Body of pancreas (tissue), 4 donors: ENCODE measurements around the gene REV3L.

Experiments used
- CTCF ChIP-seq, 7 experiments: fragments of 450-650 bp in 4 of 7; fragments of 200-600 bp in 3 of 7; sonication (generic) in 3 of 7; IDR thresholded peaks; one replicate each; pipeline ENCODE4 v1.5.1; 2016 to 2019; ENCODE audit warnings: antibody characterized with exemption in 7 of 7
- POLR2A ChIP-seq, 3 donors: fragments of 450-650 bp; IDR thresholded peaks; one replicate each; pipeline ENCODE4 v1.6.1; 2016; ENCODE audit warnings: antibody characterized with exemption in 3 of 3, mild to moderate bottlenecking in 2 of 3

GRCh38 chr6:111418971-111419693 lies 63.9 kb downstream of the REV3L start:
- TF ChIP-seq CTCF (IDR thresholded peaks at IDR 0.05) (no peak), POLR2A (IDR thresholded peaks at IDR 0.05) (no peak)
